NCI-H82 (cell line): ENCODE measurements around the gene ESRRG.
"Not testable (repeated sequence)": the region's sequence is repeated elsewhere in the genome, so short reads cannot be mapped to it uniquely, and the experiment has no call there.

Experiments used
- DNase-seq: peaks from one replicate; lab custom pipeline; 2025; lab: John Stamatoyannopoulos, UW

ESRRG gene

GRCh38 chr1:216563087-216563486, 160.1 kb downstream of the ESRRG start:
- DNase-seq, result no peak

DNA sequence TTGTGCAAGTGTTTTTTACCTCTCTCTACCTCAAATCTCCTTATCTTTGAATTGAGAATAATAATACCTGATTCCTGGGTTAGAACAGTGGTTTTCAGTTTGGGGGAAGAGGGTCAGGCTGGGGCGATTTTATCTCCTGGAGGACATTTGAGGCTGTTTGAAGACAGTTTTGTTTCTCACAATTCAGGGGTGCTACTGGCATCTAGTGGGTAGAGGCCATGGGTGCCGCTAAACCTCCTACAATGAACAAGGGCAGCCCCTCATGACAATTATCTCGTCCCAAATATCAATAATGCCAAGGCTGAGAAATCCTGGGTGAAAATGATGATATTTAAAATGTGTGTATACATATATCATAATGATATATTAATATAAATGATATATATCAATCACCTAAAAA, 160.8 kb downstream of the ESRRG start:
- DNase-seq, result no peak

DNA sequence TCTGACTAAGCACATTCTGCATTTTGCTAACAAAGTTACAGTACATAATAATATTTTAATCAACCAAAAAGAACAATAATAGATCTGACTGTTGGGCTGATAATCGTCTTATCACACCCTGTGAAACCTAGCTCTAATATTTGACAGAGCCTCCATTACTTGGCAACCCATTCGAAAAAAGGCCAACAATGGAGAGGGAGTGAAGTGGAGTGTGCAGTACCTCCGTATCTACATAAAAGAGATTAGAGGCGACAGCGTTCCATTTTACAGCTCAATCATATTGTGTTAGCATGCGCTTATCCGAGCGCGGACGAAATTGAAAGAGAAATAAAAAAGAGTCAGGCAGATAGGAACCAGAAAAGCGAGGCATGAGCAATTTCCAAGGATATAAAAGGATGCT, 162.7 kb downstream of the ESRRG start:
- DNase-seq, result no peak

DNA sequence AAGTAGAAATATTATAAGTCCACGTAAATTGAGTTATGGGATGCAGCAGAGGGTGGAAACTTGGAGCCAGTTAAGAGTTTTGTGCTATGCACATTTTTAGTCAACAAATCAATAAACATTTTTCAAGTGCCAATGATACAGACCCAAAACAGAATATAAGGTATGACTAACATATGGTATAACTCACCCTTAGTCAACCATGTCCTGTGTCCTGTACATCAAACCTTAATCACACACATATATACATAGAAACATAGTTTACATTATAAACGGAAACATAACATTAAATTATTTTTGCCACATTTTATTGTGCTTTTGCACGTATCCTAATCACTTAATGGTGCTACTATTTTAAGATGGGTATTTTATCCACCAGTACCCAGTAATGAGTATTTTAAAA, 163.9 kb downstream of the ESRRG start:
- DNase-seq, result no peak

- DNase-seq, result no peak
These were observed 167.6 kb downstream of the ESRRG start for GRCh38 chr1:216555653-216556052.

GRCh38 chr1:216554934-216555333, 168.3 kb downstream of the ESRRG start:
- DNase-seq, result no peak

- no peak for DNase-seq
These were observed 169.5 kb downstream of the ESRRG start for GRCh38 chr1:216553766-216554165.

DNA sequence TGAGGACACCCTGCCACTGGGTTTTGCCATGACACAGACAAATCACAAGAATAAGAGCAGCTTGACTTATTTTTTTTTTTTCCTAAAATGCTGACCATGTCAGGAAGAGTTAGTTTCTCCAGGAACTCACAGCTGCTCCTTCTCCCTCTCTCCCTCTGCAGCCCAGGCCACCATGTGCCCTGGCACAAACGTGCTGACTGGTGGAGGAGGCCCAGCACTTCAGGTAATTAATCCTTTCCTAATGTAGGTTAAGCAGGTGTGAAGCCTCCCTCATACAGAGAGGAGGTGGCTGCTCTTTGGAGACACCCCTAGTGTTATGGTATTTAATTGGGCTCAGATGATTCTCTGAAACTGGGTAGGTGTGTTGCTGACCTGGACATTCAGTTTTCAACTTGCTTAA, 170.2 kb downstream of the ESRRG start:
- no peak for DNase-seq

GRCh38 chr1:216549796-216550195, 173.4 kb downstream of the ESRRG start:
- DNase-seq, result no peak

GRCh38 chr1:216542741-216543140, 180.5 kb downstream of the ESRRG start:
- no peak for DNase-seq

DNA sequence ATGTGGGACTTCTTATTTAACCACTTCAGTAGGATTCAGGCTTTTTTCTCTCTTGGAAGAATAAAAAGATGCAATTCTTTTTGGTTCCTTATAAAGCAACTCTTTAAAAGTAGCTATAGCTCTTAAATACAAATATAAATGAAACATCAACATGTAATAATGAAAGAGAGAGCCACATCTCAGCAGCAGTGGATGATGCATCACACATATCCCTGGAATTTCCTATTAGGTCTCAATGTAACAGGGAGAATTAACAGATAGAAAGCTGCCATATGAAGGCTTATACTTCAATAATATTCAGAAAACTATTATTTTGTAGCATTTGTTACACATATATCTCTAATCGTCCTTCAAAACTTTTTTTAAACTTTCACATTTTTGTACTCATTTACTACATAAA, 181.0 kb downstream of the ESRRG start:
- DNase-seq, result no peak

DNA sequence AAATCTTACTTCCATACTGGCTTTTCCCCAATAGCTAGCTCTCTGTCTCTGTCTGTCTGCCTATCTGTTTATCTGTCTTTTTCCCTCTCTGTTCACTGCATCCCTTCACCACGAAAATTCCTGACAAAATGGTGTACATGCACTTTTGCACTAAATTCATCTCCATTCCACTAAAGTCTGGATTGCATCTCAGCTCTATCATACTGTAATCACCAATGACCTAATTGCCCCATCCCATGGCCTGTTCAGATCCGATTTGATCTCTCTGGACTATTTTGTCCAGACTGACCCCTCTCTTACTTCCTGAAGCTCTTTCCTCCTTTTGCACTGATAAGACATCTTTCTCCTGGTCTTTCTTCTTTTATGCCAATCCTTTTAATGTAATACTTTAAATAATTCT, 187.5 kb downstream of the ESRRG start:
- no peak for DNase-seq

GRCh38 chr1:216535059-216535458, 188.2 kb downstream of the ESRRG start:
- DNase-seq, result no peak

DNA sequence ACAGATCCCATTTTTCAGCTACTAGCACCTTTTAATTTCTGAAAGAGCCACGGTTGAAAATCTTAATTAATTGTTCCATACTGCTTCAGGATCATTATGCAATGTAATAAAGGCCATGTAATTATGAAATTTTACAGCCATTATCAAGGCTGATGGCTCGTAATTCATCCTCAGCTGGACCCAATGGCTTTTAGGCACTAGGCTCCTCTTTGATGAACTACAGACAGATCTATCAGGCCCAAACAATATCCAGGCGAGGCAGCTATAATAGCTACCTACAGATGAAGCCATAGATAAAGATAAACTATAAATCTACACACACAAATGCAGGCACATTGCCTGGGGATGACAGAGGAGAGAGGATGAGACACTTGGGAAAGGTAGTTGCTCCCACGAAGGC, 189.5 kb downstream of the ESRRG start:
- no peak for DNase-seq

GRCh38 chr1:216532251-216532798, 190.9 kb downstream of the ESRRG start:
- peak; percentile 92 for DNase-seq

DNA sequence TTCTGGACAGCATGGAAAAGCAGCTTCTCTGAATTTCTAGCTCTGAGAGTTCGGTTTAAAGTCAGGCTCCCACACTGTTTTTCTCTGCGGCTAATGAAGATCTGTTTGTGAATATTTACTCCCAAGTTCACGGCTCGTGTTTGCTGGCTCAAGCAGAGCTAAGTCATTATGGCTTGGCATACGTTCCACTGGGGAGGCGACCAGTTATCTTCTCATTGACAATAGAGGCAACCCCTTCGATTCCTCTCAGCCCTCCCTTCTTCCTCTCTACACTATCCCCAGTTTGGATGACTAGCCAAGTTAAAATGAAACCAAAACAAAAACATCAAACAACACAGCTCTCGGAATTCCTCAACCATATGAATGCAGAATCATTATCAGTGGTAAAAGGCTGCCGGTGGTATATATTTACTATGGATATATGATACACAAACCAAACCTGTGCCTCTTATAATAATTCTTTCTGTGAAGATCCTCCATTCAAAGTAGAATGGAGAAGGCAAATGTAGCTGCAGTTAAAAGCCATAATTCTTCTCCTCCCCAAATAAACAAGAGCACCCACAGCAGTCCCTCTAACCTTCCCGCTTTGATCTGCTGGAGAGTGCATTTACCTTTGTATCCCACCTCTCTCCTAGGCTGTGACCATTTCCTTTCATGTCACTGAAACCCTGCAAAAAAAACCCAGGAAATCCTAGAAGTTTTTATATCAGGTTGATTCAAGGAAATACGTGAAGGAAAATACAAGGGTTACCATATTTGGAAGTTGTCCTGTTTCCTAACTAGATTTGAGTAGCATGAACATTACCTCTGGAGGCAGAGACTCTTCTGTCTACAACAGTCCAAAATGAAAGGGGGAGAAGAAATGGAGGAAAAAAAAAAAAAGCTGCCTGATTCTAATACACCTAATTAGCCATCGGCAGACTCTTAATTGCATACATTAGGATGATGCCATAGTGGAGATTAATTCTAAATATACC, 191.7 kb downstream of the ESRRG start:
- peak; percentile 28 for DNase-seq

GRCh38 chr1:216529851-216530250, 193.4 kb downstream of the ESRRG start:
- DNase-seq, result not testable (repeated sequence)

GRCh38 chr1:216528816-216529215, 194.4 kb downstream of the ESRRG start:
- no peak for DNase-seq

- no peak for DNase-seq
These were observed 199.6 kb downstream of the ESRRG start for GRCh38 chr1:216523449-216524190.

GRCh38 chr1:216523043-216523442, 200.2 kb downstream of the ESRRG start:
- DNase-seq, result no peak

GRCh38 chr1:216521477-216521876, 201.8 kb downstream of the ESRRG start:
- no peak for DNase-seq

DNA sequence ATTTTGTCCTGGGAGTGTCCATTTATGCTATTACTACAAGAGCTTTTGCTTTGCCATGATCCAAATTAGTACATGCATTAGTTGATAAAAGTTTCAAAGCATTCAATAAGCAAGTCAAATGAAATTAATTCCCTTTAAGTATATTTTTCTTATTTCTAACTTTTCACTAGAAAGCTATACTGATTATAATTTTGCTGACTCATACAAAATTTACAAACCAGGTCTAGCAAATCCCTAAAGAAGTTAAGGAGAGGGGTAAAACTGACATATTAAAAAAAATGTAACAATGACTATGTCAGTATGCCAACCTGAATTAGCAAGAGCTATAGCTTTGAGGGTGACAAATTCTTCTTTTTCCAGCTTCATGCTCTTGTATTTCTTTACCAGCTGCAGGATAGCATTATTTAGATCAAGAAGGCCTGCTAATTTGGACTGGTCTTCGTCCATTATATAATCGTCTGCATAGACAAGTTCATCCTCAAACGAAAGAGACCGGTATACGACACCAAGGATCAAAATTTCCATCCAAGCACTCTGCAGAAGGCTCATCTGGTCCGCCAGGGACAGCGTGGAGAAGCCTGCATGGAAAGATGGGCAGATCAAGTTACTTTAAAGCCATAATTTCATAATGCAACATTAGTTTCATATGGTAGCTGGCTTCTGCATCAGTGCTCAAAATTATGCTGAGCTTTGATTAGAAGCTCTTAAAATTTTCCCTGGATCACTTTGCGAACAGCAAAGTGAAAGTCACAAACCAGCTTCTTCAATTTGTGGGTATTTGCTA, 204.2 kb downstream of the ESRRG start:
- DNase-seq, result no peak
